ELF-1 (cell line): Measurements from ENCODE around the gene GRIP2.

Experiments used
- DNase-seq: peaks from one replicate; pipeline ENCODE4 v3.0.0-alpha.2; 2016; ENCODE audit warnings: low read depth, low spot score

GRIP2 gene

DNA sequence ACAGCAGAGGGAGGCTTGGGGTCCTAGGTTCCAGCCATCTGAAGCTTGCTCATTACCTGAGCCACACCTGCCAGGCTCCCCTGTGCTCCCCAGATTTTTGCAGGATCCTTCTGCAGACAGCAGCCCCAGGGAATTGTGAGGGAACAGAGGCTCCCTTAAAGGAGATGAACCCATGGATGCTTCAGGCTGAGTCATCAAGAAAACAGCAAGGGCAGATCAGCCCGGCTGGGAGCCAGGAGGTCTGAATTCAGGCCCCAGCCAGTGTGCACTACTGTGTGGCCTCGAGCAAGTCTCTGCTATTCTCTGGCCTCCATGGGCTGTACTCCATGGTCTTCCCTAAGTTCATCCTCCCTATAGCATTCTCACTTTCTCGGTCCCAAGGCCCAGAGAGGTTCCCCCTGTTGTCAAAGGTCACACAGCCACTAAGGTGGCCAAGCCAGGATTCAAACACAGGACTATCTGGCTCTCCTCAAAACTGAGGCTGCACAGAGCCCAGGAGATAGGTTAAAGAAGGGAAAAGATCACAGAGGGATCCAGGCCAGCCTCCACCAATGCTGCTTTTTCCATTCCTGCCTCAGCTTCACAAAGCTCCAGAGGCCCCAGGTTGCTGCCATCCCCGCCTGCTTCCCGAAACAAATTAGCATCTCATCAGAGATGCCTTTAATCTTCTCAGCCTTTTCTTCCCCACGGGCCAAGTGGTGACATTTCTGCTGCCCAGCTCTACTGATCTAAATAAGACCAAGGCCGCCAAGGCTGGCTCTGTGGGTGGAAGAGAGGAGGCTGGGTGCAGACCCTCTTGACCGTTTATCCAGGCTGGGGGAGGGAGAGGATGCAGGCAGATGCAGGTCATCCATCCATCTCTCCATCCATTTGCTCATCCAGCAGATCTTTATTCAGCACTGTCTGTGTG lies 21.2 kb upstream of the GRIP2 start:
- no peak for DNase-seq

DNA sequence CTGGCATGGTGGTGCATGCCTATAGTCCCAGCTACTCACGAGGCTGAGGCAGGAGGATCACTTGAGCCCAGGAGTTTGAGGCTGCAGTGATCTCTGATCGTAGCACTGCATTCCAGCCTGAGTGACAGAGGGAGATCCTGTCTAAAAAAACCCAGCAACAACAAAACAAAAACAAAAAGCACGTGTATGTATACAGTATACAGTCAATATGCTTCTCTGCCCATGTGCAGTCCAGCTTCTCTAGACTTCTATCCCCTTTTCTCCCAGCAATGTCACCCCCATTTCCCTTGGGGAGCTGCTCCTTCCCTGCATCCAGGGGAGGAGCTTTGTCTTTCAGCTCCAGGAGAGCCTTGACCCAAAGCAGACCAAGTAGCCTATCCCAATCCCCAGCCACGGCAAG lies 20.0 kb upstream of the GRIP2 start:
- no peak for DNase-seq

DNA sequence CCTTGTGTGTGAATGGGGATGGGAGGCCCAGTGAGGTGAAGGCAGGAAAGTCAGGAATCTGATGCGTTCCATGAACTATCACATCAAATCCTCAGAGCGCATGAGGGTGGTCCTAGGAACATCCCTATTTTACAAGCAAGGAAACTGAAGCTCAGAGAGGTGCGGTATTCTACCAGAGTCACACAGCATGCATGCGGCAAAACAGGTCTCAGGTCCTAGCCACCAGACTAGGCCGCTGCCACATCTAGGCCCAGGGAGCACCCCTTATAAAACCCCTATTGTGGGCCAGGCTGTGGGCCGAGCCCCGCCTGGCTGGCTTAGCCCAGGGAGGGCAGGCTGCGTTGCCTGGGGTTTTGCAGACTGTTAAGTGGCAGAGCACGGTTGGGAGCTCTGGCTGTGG lies 17.9 kb upstream of the GRIP2 start:
- DNase-seq = no peak

DNA sequence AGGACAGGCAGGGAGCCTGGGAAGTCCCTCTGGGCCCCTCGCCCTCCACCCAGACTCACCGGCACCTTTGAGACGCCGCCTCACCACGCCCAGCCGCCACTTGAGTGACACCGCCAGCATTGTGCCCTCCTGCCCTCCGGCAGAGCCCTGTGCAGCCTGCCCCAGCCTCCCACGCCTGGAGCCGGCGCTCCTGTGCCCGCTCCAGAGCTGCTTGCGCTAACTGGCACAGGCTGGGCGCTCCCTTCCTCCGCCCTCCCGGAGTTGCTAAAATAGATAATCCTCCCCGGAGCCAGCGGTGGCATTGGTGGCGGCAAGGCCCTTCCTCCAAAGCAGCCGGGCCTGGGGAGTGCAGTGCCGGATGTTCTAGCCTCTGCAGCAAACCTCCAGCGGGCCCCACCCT lies 15.7 kb upstream of the GRIP2 start:
- DNase-seq = peak; percentile 76

DNA sequence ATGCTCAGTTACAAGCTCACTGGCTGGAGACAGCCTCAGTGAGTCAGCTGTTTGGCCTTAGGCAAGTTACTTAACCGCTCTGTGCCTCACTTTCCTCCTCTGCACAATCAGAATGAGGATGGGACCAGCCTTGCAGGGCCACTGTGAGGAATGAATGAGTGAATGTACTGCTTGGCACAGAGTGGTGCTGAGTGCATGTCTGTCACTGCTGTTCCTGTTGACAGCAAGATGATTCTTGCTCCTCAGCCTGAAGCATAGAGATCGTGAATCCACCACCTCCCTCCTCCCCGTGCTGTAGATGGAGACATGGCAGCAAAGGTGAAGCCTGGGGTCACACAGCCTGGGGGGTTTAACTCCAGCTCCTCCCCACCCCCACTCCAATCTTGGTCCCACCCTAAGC lies 14.6 kb upstream of the GRIP2 start:
- DNase-seq = no peak

DNA sequence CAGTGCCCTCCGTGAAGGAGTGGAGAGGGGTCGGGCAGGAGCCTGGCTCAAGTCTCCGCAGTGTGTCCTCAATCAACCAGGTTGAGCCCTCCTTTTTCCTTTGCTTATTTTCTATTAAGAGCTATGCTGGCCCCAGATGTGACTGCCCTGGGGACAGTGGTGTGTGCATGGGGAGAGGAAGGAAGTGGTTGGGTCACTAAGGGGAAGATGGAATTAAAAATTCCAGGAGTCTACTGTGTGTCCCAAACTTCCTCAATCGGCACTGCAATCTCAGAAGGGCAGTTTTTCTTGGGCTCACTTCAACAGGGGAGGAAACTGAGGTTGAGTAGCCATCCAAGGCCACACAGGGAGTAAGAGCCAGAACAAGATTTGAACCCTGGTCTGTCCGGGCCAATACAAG lies 13.7 kb upstream of the GRIP2 start:
- no peak for DNase-seq

DNA sequence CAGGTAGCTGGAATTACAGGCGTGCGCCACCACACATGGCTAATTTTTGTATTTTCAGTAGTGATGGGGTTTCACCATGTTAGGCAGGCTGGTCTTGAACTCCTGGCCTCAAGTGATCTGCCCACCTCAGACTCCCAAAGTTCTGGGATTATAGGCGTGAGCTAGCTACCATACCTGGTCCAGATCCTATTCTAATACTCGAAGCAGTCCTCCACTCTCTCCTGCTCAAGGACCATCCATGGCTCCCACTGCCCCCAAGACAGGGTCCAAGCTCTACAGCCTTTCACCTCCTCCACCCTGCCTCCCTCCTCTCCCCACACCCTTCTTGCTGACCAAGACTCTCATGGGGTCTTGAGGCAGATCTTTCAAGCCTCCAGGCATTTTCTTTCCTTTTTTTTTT lies 12.6 kb upstream of the GRIP2 start:
- DNase-seq = no peak

DNA sequence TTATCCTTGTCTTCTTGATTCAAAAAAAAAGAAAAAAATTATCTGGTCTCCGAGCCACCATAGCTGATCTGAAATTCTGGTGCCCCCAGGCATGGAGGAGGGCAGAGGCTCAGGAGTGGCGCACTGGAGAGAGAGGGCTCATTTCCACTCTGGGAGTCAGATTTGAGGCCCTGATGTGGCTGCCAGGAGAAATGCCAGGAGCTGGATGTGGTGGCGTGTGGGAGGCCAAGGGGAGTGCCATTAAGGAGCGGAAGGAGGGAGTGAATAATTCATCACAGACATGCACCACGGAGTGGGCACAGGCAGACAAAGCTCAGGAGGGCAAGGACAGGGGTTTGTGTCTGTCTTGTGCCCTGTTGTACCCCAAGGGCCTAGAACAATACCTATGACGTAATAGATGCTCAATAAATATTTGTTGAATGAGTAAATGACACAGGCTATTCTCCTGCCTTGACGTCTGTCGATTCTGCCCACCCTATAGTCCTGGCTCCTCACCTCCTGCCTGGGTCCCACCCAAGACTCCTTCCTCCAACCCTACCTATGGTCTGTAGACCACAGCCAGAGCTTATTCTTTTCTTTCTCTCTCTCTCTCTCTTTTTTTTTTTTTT lies 12.0 kb upstream of the GRIP2 start:
- no peak for DNase-seq

DNA sequence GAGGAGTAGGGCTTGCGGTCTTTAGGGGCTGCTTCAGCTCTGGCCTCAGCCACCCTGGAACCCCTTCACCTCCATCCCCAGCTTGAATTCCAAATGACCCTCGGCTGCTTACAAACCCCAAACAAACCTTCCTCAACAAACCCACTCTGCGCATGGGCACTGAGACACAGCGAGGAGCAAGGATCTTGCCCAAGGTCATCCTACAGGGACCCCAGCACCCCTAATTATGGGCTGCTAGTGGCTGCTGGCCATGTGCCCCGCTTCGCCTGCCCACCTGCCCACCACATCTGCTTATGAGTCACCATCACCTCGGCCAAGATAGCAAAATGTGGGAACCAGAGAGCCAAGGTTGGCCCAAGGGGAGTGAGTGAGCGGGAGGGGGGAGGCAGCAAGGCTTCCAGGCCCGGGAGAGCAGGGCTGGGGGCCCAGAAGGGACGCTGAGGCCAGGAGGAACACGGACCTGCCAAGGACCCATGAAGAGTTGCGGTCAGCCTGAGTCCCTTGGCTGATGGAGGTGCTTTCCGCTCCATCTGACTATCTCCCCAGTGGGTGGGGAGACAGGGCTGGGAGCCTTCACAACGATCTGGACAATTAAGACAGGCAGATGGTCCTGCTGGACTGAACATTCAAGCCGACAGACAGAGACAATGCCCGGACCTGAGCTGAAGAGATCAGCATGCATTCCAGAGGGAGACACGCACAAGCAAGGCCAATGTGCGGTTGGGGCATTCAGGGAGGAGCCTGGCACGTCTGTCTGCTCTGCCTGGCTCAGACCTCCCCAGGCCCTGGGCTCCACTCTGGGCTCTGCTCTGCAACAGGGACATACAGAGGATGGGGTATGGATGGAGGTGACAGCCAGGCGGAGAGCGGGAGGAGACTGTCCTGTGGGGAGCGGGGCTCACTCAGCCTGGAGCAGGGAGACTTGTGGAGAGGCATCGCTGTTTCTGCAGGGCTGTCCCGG lies 10.8 kb upstream of the GRIP2 start:
- no peak for DNase-seq

DNA sequence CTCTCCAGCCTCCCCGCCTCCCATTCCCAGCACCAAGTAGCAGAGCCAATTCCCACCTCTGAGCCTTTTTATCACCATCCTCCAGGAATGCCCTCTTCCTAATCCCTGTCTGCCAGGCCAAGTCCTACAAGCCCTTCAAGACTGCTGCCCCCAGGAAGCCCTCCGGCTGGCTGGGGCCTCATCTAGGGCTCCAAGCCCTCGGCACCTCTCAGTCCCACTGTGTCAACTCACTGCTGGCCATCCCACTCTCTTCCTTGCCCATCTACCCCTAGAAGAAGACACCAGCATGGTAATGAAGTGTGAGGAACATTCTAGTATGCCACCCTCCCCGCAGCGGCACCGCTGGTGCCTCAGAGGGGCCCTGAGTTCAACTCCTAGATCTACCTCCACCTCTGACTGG lies 10.0 kb upstream of the GRIP2 start:
- no peak for DNase-seq

DNA sequence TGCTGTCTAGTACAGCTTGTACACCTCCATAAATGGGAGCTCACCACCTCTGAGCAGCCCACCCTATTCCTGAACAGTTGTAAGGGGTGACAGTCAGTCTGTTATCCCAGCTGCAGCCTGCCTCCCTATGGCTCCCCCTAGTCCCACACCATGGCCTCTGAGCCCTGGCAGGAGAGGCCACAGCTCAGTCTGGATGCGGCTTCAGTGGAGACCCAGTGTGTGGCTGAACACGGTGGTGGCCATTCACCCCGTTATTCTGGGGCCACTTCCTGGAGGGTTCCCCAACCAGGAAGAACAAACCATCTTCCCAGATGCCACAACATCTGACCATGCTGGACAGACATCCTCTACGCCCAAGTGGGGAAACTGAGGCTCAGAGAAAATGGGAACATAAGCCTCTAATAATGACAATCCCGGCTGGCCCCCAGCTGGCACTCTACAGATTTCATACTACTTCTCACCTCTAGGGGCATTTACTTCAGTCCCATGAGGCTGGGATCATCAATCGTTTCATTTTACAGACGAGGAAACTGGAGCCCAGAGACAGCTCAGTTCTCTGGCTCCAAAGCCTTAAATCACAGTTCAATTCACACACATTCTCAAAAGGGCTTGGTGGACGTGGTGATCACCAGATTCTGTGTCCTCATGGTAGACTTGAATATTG lies 9.2 kb upstream of the GRIP2 start:
- no peak for DNase-seq

DNA sequence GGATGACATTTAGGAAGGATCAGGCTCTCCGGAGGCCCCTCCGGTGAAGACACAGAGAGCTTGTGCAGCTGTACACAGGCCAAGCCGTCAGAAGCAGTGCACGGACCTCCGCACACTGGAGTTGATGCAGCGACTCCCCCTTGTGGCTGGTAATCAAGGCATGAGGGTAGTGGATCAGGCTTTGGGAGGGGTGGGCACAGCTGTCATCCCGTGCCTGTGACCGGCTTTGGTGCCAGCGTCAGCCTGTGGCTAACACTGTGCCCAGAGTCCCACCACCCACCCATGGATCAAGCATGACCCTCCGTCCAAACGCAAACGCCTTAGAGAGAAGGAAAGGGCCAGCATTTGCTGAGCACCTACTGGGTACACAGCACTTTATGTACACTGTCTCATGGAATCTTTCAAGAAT lies 8.2 kb upstream of the GRIP2 start:
- peak; percentile 78 for DNase-seq

DNA sequence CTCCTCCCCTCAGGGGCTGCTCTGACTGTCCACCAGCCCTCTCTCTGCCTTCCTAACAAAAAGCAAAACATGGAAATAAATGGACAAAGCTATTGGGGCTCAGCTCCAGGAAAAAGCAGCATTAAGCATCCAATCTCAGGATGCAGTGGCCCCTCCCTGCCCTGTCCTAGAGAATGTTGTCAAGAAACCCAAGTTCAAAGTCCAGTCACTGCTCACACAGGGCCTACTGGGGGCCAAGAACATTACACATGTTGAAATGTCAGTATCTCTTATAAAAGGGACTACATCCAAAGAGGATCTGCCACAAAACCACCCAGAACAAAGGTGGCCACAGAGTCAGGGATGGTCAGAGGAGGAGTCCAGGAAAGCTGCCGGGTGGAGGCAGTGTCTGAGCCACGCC lies 7.6 kb upstream of the GRIP2 start:
- no peak for DNase-seq

DNA sequence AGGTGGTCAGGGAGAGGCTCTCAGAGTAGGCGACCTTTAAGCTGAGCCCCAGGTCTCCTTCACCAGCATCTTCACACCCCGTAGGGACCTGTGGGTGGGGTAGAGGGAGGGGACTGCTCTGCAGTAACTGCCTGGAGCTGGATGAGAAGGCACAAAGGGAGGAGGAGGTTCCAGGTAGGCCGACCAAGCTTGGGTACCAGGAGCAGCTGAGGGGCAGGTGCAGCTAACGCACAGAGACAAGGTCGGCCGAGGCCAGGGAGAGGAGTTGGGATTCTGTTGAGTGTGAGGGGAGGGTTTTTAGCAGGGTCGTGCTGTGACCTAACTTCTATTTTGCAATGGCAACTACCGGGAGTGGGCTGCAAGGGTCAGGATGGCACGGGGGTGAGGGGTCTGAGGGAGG lies 5.9 kb upstream of the GRIP2 start:
- no peak for DNase-seq

DNA sequence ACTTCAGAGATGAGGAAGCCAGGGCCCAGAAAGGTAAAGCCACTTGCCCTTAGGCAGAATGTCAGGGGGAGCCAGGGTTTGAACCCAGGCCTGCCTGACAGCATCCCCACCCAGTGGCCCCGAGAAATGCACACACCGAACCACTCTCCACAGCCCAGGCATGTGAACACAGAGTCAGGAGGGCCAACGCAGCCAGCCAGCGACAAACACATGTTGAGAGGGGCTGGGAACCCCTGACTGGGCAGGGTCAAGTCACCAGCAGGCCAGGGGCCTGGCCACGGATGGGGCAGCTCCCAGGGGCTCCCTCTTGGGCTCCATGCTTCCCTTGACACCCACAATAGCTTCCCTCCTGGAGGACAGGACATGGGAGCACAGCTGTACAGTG lies 5.1 kb upstream of the GRIP2 start:
- no peak for DNase-seq

DNA sequence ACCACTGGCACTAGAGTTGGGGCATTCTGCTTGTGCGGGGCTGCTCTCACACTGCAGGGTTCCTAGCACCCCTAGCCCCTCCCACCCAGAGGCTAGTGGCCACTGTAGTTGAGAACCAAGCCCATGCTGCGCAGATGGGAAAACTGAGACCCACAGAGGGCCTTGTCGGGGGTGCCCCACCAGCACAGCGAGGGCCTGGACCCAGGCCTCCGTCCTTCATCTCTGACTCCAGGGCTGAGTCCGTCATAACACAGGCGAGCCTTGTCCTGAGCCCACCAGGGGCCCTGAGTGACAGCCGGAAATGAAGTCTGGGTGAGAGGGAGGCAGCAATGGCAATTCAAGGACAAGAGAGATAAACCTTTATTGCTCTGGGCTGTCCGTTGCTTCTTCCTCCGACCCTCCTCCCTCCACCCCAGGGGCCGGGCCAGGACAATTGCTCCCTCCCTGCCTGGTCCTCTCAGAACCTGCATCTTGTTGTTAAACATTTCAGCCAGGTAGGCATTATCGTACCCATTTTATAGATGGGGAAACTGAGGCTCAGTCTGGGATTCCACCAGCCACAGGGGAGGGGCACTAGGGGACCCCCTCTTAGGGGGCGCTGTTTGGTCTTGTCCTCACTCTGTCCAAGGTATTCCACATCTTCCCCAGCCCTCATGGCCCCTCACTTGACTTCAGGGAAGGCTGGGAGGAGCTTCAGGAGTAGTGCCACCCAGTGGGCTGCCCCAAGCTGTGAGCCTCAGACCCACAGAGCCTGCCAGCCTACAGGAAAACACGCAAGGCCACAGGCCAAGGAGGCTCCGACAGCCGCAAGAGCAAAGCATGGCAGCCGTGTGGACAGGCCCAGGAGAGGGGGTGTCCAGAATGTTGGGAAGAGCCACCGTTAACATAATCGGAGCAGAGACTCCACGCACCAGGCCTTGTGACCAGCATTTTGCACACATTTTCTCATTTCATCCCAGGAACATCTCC lies 4.4 kb upstream of the GRIP2 start:
- DNase-seq = no peak

DNA sequence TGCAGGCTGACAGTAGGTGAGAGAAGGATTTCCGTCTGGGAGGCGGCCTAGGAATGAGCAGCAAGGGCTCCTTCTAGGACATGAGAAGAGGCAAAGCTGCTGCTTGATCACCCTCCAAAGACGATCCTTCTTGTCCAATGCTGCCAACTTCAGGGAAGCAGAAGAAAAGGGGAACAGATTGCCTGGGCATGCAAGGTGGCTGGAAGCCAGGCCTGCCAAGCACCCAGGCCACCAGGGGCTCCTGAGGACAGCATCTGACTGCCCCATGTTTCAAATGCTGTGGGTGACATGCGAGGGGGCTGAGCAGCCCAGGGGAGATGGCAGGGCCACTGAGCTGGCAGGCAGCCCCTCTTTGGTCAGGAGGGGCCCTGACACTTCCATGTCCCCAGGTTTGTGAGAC lies 3.3 kb upstream of the GRIP2 start:
- no peak for DNase-seq

DNA sequence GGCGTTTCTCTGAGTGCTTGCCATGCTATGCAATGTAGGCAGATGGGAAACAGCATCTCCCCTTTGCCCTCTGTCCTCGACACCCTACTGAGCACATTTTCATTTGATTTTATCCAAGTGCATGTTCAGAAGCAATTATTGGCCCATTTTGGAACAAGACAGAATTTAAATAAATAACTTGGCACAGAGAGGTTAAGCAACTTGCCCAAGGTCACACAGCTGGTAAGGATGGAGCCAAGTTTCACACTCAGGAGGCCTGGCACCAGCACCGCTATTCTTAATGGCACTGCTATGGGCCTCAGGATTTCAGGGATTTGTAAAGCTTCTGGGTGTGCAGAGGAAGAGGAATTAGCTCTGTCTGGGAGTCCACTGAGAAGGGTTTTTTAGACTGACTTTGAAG lies 2.5 kb upstream of the GRIP2 start:
- DNase-seq = no peak

DNA sequence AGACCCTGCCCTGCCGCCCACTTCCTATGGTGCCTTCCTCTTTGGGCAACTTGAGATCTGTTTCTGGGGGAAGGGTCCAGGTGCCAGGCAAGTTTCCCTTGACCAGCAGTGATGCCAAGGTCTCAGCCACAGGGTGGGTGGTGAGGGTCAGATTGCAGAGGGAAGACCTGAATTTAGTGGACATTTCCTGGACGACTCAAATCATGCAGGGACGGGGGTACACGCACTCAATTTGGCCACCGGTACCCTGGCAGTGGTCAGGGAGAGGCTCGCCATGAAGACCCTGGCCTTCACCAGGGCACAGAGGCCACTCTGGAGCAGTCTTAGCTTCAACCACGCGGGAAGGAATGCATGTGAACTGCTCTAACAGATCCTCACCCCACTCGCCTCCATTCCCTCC lies 1.5 kb upstream of the GRIP2 start:
- DNase-seq = no peak

DNA sequence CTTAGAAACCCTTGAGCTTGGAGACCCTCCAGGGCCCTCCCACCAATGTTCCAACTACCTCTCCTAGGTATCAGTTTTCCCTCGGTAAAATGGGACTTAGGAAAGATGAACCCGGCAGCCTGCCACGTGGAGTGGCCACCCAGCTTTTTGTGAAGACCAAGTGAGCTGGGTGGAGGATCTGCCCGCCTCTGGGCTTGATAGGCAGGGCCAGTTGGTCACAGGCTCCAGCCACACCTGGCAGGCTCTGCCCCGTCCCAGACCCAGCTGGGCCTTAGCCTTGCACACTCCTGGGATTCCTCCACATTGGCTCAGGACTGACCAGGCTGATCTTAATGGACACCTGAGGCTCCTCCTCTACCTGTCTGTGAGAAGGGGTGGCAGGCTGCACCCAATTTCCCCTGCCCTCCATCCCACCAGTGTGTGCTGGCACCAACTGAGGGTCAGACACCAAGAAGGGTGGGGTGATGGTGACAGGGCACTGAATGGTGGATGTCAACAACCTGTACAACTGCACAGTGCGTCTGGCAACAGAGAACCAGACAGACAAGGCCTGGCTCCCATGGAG lies 761 bp upstream of the GRIP2 start:
- DNase-seq = no peak
